Calu3 (cell line): ENCODE data around the gene DCTN3. TPM values are rescaled to one million over a fixed set of nuclear protein-coding genes. Genes with fewer than 3 reads are reported as not detected.
A peak's percentile ranks its signal among the peaks of the same experiment; 100 is the strongest.

Source experiments
- BruUV-seq: library from RNA; stranded (reverse); fragments of 400-500 nt; replicated peaks from 2 replicates; lab custom pipeline; 2021; lab: Mats Ljungman, UMichigan
- CTCF ChIA-PET: fragments of 300-600 bp; sonication (Branson Sonifier 250); formaldehyde crosslinking; loops from one replicate; lab custom pipeline; 2022; ENCODE audit warnings: antibody characterized with exemption; lab: Charles Lee
- DNase-seq: peaks from one replicate; pipeline ENCODE4 v3.0.0; 2022
- H3K27ac Mint-ChIP-seq: one replicate; pipeline ENCODE4 v1.8.0; 2022; ENCODE audit warnings: mixed read lengths; ENCODE audit not compliant: unreplicated experiment
- H3K27me3 Mint-ChIP-seq: one replicate; pipeline ENCODE4 v1.8.0; 2022; ENCODE audit warnings: mixed read lengths; ENCODE audit not compliant: unreplicated experiment
- H3K36me3 Mint-ChIP-seq: one replicate; pipeline ENCODE4 v1.8.0; 2022; ENCODE audit warnings: mild to moderate bottlenecking, moderate library complexity, mixed read lengths; ENCODE audit not compliant: insufficient read depth, unreplicated experiment
- H3K4me1 Mint-ChIP-seq: one replicate; pipeline ENCODE4 v1.8.0; 2022; ENCODE audit warnings: mild to moderate bottlenecking, low read depth, mixed read lengths; ENCODE audit not compliant: unreplicated experiment
- H3K4me3 Mint-ChIP-seq: one replicate; pipeline ENCODE4 v1.8.0; 2022; ENCODE audit warnings: mild to moderate bottlenecking, low read depth, moderate library complexity, mixed read lengths; ENCODE audit not compliant: unreplicated experiment
- H3K9me3 Mint-ChIP-seq: one replicate; pipeline ENCODE4 v1.8.0; 2022; ENCODE audit warnings: low read depth, mixed read lengths; ENCODE audit not compliant: unreplicated experiment
- CTCF ChIP-seq: fragments of 200-600 bp; IDR thresholded peaks from one replicate; pipeline ENCODE4 v1.8.0; 2022; ENCODE audit warnings: antibody characterized with exemption; ENCODE audit not compliant: unreplicated experiment
- intact Hi-C: fragments of 100-400 bp; cut with micrococcal nuclease; formaldehyde crosslinking; loops from one replicate; pipeline ENCODE4 v1.10.0; 2022; ENCODE audit not compliant: unreplicated experiment
- total RNA-seq: library from RNA; stranded (reverse); gene quantifications from 2 replicates; pipeline ENCODE4 v1.2.3, GENCODE V29; 2022

The DCTN3 gene
- total RNA-seq, 1 experiment from 2014 or later: 51.8 TPM

DNA sequence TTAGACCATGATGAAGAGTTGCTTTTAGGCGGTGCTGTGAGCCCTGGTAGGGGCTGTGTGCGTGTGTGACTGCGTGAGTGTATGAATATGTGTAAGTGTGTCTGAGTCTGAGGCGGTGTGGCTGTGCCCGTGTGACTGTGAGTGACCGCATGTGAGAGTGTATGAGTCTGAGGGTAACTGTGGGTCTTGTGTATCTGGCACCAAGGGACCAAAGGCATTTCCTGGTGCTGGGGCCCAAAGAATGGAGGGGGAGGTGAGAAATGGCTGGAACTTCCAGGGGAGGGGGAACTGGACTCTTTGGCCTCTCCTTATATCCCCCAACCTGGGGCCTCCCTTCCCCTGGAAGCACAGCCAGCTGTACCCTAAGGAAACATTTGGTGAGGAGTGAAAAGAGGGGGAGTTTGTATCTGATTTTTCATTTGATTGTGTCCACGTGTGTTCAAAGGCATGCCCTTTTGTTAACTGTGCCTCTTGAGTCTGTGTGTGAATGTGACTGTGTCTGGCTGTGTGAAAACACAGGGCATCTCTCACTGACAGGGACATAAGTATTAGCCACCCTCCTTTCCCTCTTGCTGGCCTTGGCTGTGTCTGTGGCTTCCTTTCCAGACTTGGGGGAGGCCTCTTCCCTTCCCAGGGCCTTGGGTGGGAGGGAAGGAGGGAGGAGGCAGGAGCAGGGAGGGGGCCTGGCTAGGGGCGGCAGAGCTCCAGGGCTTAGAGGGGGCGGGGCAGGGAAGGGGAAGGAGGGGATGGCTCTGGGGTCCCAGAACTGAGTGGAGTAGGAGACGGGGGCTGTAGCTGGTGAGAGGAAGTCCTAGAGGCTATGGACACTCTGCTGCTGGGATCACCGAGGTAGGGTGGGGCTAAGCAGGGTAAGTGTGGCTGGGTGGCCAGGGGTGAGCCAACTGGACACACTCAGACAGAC, 33.1 kb upstream of the DCTN3 start:
- peaks cover 20% of the 10 kb centered on the region for H3K4me1 Mint-ChIP-seq
- no peak for TF ChIP-seq CTCF
- BruUV-seq: no TSS peak
- peaks cover 13% of the 10 kb centered on the region for H3K36me3 Mint-ChIP-seq
- H3K27me3 Mint-ChIP-seq: peaks cover 20% of the 10 kb centered on the region
- H3K9me3 Mint-ChIP-seq: no peaks in the 10 kb centered on the region
- intact Hi-C loops: no loop called here
- H3K27ac Mint-ChIP-seq: peak overlapping the region; percentile 21
- peak overlapping the region; percentile 86 for H3K4me3 Mint-ChIP-seq
- no peak for DNase-seq
- CTCF ChIA-PET: no interaction called here

DNA sequence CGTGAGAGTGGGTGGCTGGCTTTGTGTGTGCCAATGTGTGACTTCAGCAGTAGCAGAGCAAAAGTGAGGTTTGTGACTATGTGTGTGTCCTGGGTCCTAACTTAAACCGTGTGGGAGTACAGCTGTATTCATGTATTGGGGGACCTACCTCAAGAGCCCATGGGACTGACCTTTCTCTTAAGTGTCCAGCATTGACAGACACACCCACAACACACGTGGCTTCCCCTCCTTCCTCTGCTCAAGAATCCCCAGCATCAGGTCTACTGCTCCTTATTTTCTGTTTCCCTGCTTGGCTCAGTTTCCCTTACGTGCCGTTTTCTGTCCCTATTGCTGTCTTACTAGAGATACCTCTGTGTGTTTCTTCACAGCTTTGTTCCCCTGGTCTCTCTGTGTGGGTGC, 32.3 kb upstream of the DCTN3 start:
- no peak for TF ChIP-seq CTCF
- H3K4me1 Mint-ChIP-seq: peaks cover 25% of the 10 kb centered on the region
- H3K36me3 Mint-ChIP-seq: peaks cover 13% of the 10 kb centered on the region
- peaks cover 20% of the 10 kb centered on the region for H3K27me3 Mint-ChIP-seq
- intact Hi-C loops: no loop called here
- no TSS peak for BruUV-seq
- CTCF ChIA-PET: interaction anchor here (1.0 kb wide), 1 partner anchor 13 kb away, joined by 4 read pairs; no protein-coding TSS in a partner anchor
- H3K27ac Mint-ChIP-seq: peak overlapping the region; percentile 21
- H3K4me3 Mint-ChIP-seq: peak overlapping the region; percentile 86
- DNase-seq: no peak
- H3K9me3 Mint-ChIP-seq: no peaks in the 10 kb centered on the region

GRCh38 chr9:34651876-34652601, 31.7 kb upstream of the DCTN3 start, which contains the start of gene IL11RA:
IL11RA (plus strand) TSS chr9:34652185; CDS start chr9:34655218, 3,033 bp downstream.
- Mint-ChIP-seq H3K27me3 (peaks cover 20% of the 10 kb centered on the region), H3K4me1 (peaks cover 29% of the 10 kb centered on the region), H3K36me3 (peaks cover 17% of the 10 kb centered on the region), H3K4me3 (peak within 1 kb of the TSS; percentile 86), H3K27ac (peak within 1 kb of the TSS; percentile 21), H3K9me3 (no peaks in the 10 kb centered on the region)
- TF ChIP-seq CTCF: no peak
- BruUV-seq: no TSS peak
- peak; percentile 68 for DNase-seq
- CTCF ChIA-PET: interaction anchor here (1.0 kb wide), 1 partner anchor 13 kb away, joined by 4 read pairs; no protein-coding TSS in a partner anchor
- intact Hi-C loops: no loop called here

- peak overlapping the region; percentile 21 for H3K27ac Mint-ChIP-seq
- CTCF ChIA-PET: no interaction called here
- peak overlapping the region; percentile 86 for H3K4me3 Mint-ChIP-seq
- peaks cover 29% of the 10 kb centered on the region for H3K4me1 Mint-ChIP-seq
- peaks cover 24% of the 10 kb centered on the region for H3K36me3 Mint-ChIP-seq
- peaks cover 20% of the 10 kb centered on the region for H3K27me3 Mint-ChIP-seq
- TF ChIP-seq CTCF: no peak
- no TSS peak for BruUV-seq
- DNase-seq: no peak
- no peaks in the 10 kb centered on the region for H3K9me3 Mint-ChIP-seq
- intact Hi-C loops: no loop called here
Measured at GRCh38 chr9:34651321-34651720, 31.0 kb upstream of the DCTN3 start.
